Neural progenitor cell (in vitro differentiated cells): ENCODE measurements around the gene TSR3.

Source experiments
- EZH2phosphoT487 ChIP-seq: fragments of 200-600 bp; sonication (generic); IDR thresholded peaks from 2 replicates; pipeline ENCODE4 v1.6.1; 2017; ENCODE audit warnings: antibody characterized with exemption
- TF ChIP-seq, protein P1 (sequence below): fragments of 200-600 bp; sonication (generic); IDR thresholded peaks from 2 replicates; pipeline ENCODE4 v1.5.1; 2017; ENCODE audit warnings: antibody characterized with exemption, mild to moderate bottlenecking

DNA sequence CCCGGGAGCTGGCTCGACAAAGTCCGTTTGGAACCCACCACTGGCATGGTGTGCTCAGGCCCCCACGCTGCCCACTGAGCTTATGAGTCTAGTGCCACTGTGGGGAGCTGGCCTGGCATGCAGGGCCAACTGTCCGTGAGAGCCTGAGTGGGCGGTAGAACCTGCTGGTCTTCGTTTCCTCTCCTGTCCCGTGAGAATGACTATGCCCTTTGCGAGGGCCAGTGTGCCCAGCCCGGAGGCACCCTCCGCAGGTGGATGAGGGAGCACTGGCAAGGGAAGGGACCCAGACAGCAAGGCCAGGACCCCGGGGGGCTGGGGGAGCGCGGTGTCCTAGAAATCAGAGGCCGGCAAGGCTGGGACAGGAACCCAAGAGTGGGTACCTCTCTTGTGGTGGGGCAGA, 15.1 kb downstream of the TSR3 start:
- TF ChIP-seq, protein P1, sequence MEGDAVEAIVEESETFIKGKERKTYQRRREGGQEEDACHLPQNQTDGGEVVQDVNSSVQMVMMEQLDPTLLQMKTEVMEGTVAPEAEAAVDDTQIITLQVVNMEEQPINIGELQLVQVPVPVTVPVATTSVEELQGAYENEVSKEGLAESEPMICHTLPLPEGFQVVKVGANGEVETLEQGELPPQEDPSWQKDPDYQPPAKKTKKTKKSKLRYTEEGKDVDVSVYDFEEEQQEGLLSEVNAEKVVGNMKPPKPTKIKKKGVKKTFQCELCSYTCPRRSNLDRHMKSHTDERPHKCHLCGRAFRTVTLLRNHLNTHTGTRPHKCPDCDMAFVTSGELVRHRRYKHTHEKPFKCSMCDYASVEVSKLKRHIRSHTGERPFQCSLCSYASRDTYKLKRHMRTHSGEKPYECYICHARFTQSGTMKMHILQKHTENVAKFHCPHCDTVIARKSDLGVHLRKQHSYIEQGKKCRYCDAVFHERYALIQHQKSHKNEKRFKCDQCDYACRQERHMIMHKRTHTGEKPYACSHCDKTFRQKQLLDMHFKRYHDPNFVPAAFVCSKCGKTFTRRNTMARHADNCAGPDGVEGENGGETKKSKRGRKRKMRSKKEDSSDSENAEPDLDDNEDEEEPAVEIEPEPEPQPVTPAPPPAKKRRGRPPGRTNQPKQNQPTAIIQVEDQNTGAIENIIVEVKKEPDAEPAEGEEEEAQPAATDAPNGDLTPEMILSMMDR = no peak
- no peak for TF ChIP-seq EZH2phosphoT487
